K562 (cell line): Measurements from ENCODE around the gene NANS. TPM values are rescaled to one million over a fixed set of nuclear protein-coding genes. Genes with fewer than 3 reads are reported as not detected.

Experiments used
- BHLHE40 ChIP-seq: IDR thresholded peaks from 2 replicates; pipeline ENCODE4 v1.6.1; 2011; ENCODE audit warnings: low read length, improper control_type of control experiment
- CHD4 ChIP-seq: fragments of 200-600 bp; sonication (generic); IDR thresholded peaks from 3 replicates; pipeline ENCODE4 v1.6.1; 2012; ENCODE audit warnings: low read depth, mild to moderate bottlenecking, mixed read lengths, low read length, inconsistent platforms; ENCODE audit not compliant: insufficient read depth, insufficient replicate concordance, poor library complexity, severe bottlenecking
- DACH1 ChIP-seq: fragments of 450-650 bp; IDR thresholded peaks from 2 replicates; pipeline ENCODE4 v1.6.1; 2018; ENCODE audit not compliant: partially characterized antibody
- ELK3 ChIP-seq: fragments of 450-650 bp; formaldehyde crosslinking; IDR thresholded peaks from 2 replicates; pipeline ENCODE4 v1.4.0; 2020; ENCODE audit warnings: mild to moderate bottlenecking
- HINFP ChIP-seq: fragments of 450-650 bp; conservative IDR thresholded peaks from 2 replicates; pipeline ENCODE4 v1.6.1; 2016; ENCODE audit warnings: missing genetic modification characterization, low read depth, mild to moderate bottlenecking, control low read depth, missing compliant biosample characterization
- HLTF ChIP-seq: fragments of 450-650 bp; IDR thresholded peaks from 2 replicates; pipeline ENCODE4 v1.6.1; 2016
- PCBP2 ChIP-seq: fragments of 200-400 bp; formaldehyde crosslinking; IDR thresholded peaks from 2 replicates; pipeline ENCODE4 v1.6.1; 2018; ENCODE audit warnings: low read length, low read depth, mild to moderate bottlenecking, moderate library complexity; ENCODE audit not compliant: poor library complexity, severe bottlenecking
- POLR2AphosphoS2 ChIP-seq: IDR thresholded peaks from 2 replicates; pipeline ENCODE4 v1.6.1; 2012; ENCODE audit warnings: low read length, improper control_type of control experiment
- RAD51 ChIP-seq: fragments of 450-650 bp; IDR thresholded peaks from 2 replicates; pipeline ENCODE4 v1.7.1; 2016; ENCODE audit warnings: low read depth, mild to moderate bottlenecking, borderline replicate concordance
- RBM17 ChIP-seq: fragments of 200-400 bp; formaldehyde crosslinking; IDR thresholded peaks from 2 replicates; pipeline ENCODE4 v1.6.1; 2017; ENCODE audit warnings: low read depth, mild to moderate bottlenecking, low read length, borderline replicate concordance
- SMARCC2 ChIP-seq: fragments of 450-650 bp; IDR thresholded peaks from 2 replicates; pipeline ENCODE4 v1.6.1; 2017; ENCODE audit warnings: antibody characterized with exemption, moderate library complexity, mild to moderate bottlenecking, low read depth
- STAT5B ChIP-seq: fragments of 250-450 bp; sonication (Bioruptor Pico); IDR thresholded peaks from 2 replicates; pipeline ENCODE4 v1.8.0; 2021; ENCODE audit warnings: mild to moderate bottlenecking, inconsistent platforms
- TRIM24 ChIP-seq, 2 experiments: fragments of 450-650 bp; IDR thresholded peaks; 2 replicates each; pipeline ENCODE4 v1.6.1; 2016
- TSC22D4 ChIP-seq: fragments of 450-650 bp; IDR thresholded peaks from 2 replicates; pipeline ENCODE4 v1.6.1; 2016; ENCODE audit warnings: missing genetic modification characterization, missing biosample characterization, control low read depth
- ZNF175 ChIP-seq: fragments of 200-800 bp; sonication (Bioruptor generic); IDR thresholded peaks from 2 replicates; pipeline ENCODE4 v1.6.1; 2016; ENCODE audit warnings: low read depth, mild to moderate bottlenecking, missing genetic modification characterization, missing compliant biosample characterization
- ZNF75A ChIP-seq: fragments of 450-650 bp; formaldehyde crosslinking; IDR thresholded peaks from 2 replicates; pipeline ENCODE4 v1.4.0; 2020; ENCODE audit warnings: mild to moderate bottlenecking
- ZNF766 ChIP-seq: fragments of 200-800 bp; sonication (Bioruptor generic); conservative IDR thresholded peaks from 2 replicates; pipeline ENCODE4 v1.6.1; 2016; ENCODE audit warnings: missing genetic modification characterization, missing compliant biosample characterization
- polyA plus RNA-seq, 8 experiments: library from polyadenylated mRNA; depleted of rRNA in 4 of 8; stranded (reverse) in 5 of 8; unstranded in 3 of 8; fragments of >200 nt; fragmentation: Nextera tagmentation in 2 of 8; fragmentation: Illumina TruSeq in 1 of 8; extraction: Ambion mirVana in 2 of 8; extraction: Trizol in 1 of 8; gene quantifications; 2 replicates each; pipeline versions ENCODE4 v1.2.1 to v1.2.3, GENCODE V29; 2011 to 2014; ENCODE audit warnings: inconsistent platforms in 1 of 8, missing spikeins in 1 of 8
- total RNA-seq, 7 experiments: library from RNA; depleted of rRNA in 6 of 7; stranded (reverse); fragments of >200 nt in 6 of 7; fragmentation: Illumina TruSeq in 2 of 7; extraction: Trizol in 2 of 7; gene quantifications; 2 replicates each; pipeline versions ENCODE4 v1.2.1 to v1.2.3, GENCODE V29; 2011 to 2021; ENCODE audit warnings: low replicate concordance in 1 of 7
- TF ChIP-seq, protein P1 (sequence below): sonication (generic); formaldehyde crosslinking; IDR thresholded peaks from 2 replicates; pipeline ENCODE4 v1.8.0; 2022; ENCODE audit warnings: mild to moderate bottlenecking, missing genetic modification reagents
- TF ChIP-seq, protein P2 (sequence below): fragments of 250-450 bp; sonication (Bioruptor Pico); IDR thresholded peaks from 2 replicates; pipeline ENCODE4 v1.8.0; 2021; ENCODE audit warnings: moderate library complexity, mild to moderate bottlenecking, inconsistent platforms
- TF ChIP-seq, protein P3 (sequence below), 3 experiments: fragments of 200-800 bp in 1 of 3; sonication (Bioruptor generic) in 1 of 3; sonication (generic) in 1 of 3; formaldehyde crosslinking in 1 of 3; IDR thresholded peaks; 2 replicates each; pipeline versions ENCODE4 v1.6.1 to v1.8.0; 2016 to 2022; ENCODE audit warnings: mild to moderate bottlenecking in 2 of 3, missing compliant biosample characterization in 2 of 3, missing genetic modification characterization in 2 of 3, missing genetic modification reagents in 1 of 3

The NANS gene
- total and polyA plus RNA-seq, 9 of the 15 experiments (the other 6 are each of a cell fraction or from before 2014, with no cell fraction given): 37.1 to 181 (median 137) TPM

DNA sequence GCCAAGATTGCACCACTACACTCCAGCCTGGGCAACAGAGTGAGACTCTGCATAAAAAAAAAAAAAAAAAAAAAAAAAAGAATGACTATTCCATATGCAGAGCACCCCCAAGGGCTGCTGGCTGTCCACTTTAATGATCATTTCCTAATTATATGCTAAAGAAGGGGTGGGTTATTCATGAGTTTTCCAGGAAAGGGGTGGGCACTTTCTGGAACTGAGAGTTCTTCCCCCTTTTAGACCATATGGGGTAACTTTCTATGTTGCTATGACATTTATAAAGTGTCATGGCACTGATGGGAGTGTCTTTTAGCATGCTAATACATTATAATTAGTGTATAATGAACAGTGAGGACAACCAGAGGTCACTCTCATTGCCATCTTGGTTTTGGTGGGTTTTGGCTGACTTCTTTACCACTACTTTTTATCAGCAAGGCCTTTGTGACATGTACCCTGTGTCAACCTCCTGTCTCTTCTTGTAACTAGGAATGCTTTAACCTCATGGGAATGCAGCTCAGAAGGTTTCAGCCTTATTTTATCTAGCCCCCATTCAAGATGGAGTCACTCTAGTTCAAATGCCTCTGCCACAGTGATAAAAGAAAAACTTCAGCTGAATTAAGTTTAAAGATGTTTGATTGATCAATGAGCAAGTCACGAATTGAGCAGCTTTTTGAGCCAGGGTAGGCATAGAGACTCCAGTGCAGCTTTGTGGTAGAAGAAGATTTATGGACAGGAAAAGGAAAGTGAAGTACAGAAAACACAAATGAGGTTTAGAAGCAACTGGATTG is 7.1 kb upstream of the NANS start (continued):
- TF ChIP-seq, protein P1, sequence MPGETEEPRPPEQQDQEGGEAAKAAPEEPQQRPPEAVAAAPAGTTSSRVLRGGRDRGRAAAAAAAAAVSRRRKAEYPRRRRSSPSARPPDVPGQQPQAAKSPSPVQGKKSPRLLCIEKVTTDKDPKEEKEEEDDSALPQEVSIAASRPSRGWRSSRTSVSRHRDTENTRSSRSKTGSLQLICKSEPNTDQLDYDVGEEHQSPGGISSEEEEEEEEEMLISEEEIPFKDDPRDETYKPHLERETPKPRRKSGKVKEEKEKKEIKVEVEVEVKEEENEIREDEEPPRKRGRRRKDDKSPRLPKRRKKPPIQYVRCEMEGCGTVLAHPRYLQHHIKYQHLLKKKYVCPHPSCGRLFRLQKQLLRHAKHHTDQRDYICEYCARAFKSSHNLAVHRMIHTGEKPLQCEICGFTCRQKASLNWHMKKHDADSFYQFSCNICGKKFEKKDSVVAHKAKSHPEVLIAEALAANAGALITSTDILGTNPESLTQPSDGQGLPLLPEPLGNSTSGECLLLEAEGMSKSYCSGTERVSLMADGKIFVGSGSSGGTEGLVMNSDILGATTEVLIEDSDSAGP (CRISPR knock-in tag): no peak
- peak; percentile 78 for TF ChIP-seq ZNF175
- no peak for TF ChIP-seq HLTF
- TF ChIP-seq ELK3 (CRISPR knock-in tag): no peak
- TF ChIP-seq TSC22D4 (tag): no peak
- TF ChIP-seq POLR2AphosphoS2: no peak
- TF ChIP-seq ZNF766 (CRISPR knock-in tag): peak; percentile 77
- TF ChIP-seq HINFP (tag): peak; percentile 82
- no peak for TF ChIP-seq BHLHE40
- no peak for TF ChIP-seq TRIM24 (IDR thresholded peaks at IDR 0.05)
- no peak for TF ChIP-seq DACH1
- TF ChIP-seq SMARCC2: no peak
- TF ChIP-seq PCBP2: no peak
- TF ChIP-seq ZNF75A (CRISPR knock-in tag): no peak
- no peak for TF ChIP-seq RAD51
- TF ChIP-seq CHD4: no peak
- TF ChIP-seq, protein P2, sequence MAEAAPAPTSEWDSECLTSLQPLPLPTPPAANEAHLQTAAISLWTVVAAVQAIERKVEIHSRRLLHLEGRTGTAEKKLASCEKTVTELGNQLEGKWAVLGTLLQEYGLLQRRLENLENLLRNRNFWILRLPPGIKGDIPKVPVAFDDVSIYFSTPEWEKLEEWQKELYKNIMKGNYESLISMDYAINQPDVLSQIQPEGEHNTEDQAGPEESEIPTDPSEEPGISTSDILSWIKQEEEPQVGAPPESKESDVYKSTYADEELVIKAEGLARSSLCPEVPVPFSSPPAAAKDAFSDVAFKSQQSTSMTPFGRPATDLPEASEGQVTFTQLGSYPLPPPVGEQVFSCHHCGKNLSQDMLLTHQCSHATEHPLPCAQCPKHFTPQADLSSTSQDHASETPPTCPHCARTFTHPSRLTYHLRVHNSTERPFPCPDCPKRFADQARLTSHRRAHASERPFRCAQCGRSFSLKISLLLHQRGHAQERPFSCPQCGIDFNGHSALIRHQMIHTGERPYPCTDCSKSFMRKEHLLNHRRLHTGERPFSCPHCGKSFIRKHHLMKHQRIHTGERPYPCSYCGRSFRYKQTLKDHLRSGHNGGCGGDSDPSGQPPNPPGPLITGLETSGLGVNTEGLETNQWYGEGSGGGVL (CRISPR knock-in tag): peak; percentile 82
- TF ChIP-seq STAT5B (CRISPR knock-in tag): peak; percentile 57; the same call in 1 of the 2 replicates
- no peak for TF ChIP-seq RBM17
- TF ChIP-seq, protein P3, sequence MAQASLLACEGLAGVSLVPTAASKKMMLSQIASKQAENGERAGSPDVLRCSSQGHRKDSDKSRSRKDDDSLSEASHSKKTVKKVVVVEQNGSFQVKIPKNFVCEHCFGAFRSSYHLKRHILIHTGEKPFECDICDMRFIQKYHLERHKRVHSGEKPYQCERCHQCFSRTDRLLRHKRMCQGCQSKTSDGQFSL (CRISPR knock-in tag; IDR thresholded peaks at IDR 0.05): no peak
- TF ChIP-seq, protein P3 (tag; IDR thresholded peaks at IDR 0.05): peak in 1 of 2 experiments; percentile 73; a peak in 2 of 4 replicates
